Breast epithelium (tissue), 3 donors: ENCODE results near the gene PTPRCAP.

Experiments
- CTCF ChIP-seq, 3 donors: fragments of 450-650 bp; IDR thresholded peaks; one replicate each; pipeline ENCODE4 v1.5.1; 2016 to 2017; ENCODE audit warnings: antibody characterized with exemption in 3 of 3, mild to moderate bottlenecking in 3 of 3, moderate library complexity in 3 of 3
- POLR2A ChIP-seq: fragments of 450-650 bp; IDR thresholded peaks from one replicate; pipeline ENCODE4 v1.6.1; 2016; ENCODE audit warnings: antibody characterized with exemption, mild to moderate bottlenecking, moderate library complexity

- TF ChIP-seq CTCF (IDR thresholded peaks at IDR 0.05) (no peak), POLR2A (no peak)
Measured at GRCh38 chr11:67435031-67435726, 2.3 kb downstream of the PTPRCAP start.
